Suppressor macrophage (primary cell): ENCODE data around the gene KRTAP29-1.
"Not testable (repeated sequence)": the region's sequence is repeated elsewhere in the genome, so short reads cannot be mapped to it uniquely, and the experiment has no call there.

ENCODE experiments used
- DNase-seq, 4 experiments: peaks; one replicate each; pipeline ENCODE4 v3.0.0-alpha.2; 2020 to 2022
- total RNA-seq, 17 experiments: gene quantifications; one replicate each; lab custom pipeline; 2026; ENCODE audit warnings: mixed read lengths in 6 of 17, inconsistent platforms in 3 of 17; lab: John Stamatoyannopoulos, UW

The KRTAP29-1 gene
- 0 to 0.77 (median 0) reads per million in 17 experiments for total RNA-seq

GRCh38 chr17:41301916-41302901 lies at the start of gene KRTAP29-1:
Gene KRTAP29-1, minus strand, starts transcription at chr17:41302851. Its CDS starts 0 bp downstream, at chr17:41302851.
- peak in 3 of 4 experiments; percentile 36 to 50 (median 47) for DNase-seq

- DNase-seq: no peak
Measured at GRCh38 chr17:41351177-41351576, 48.5 kb upstream of the KRTAP29-1 start.

GRCh38 chr17:41350381-41350878 lies 47.8 kb upstream of the KRTAP29-1 start, which contains the start of gene KRT33A:
Gene KRT33A, minus strand, starts transcription at chr17:41350828. Its CDS starts 61 bp downstream, at chr17:41350767.
- not testable (repeated sequence) for DNase-seq

- DNase-seq: no peak
Measured at GRCh38 chr17:41347869-41348760, 45.5 kb upstream of the KRTAP29-1 start.

- not testable (repeated sequence) for DNase-seq
Measured at GRCh38 chr17:41346421-41346820, 43.8 kb upstream of the KRTAP29-1 start.

GRCh38 chr17:41345992-41346391 lies 43.3 kb upstream of the KRTAP29-1 start:
- no peak for DNase-seq

- DNase-seq: no peak
Measured at GRCh38 chr17:41343029-41343428, 40.4 kb upstream of the KRTAP29-1 start.

GRCh38 chr17:41340934-41341861 lies 38.5 kb upstream of the KRTAP29-1 start:
- no peak for DNase-seq

GRCh38 chr17:41340494-41340893 lies 37.8 kb upstream of the KRTAP29-1 start:
- no peak for DNase-seq

GRCh38 chr17:41339571-41340172 lies 37.0 kb upstream of the KRTAP29-1 start:
- DNase-seq: no peak

GRCh38 chr17:41338961-41339485 lies 36.4 kb upstream of the KRTAP29-1 start:
- peak; percentile 15 to 74 (median 58) for DNase-seq

GRCh38 chr17:41335747-41336146 lies 33.1 kb upstream of the KRTAP29-1 start:
- no peak for DNase-seq

GRCh38 chr17:41334385-41335305 lies 32.0 kb upstream of the KRTAP29-1 start:
- DNase-seq: peak in 1 of 4 experiments; percentile 14

GRCh38 chr17:41333836-41334235 lies 31.2 kb upstream of the KRTAP29-1 start:
- DNase-seq: no peak

- DNase-seq: no peak
Measured at GRCh38 chr17:41333098-41333497, 30.4 kb upstream of the KRTAP29-1 start.

- DNase-seq: no peak
Measured at GRCh38 chr17:41332239-41332638, 29.6 kb upstream of the KRTAP29-1 start.

- DNase-seq: no peak
Measured at GRCh38 chr17:41331606-41332005, 29.0 kb upstream of the KRTAP29-1 start.

- peak; percentile 52 to 78 (median 70) for DNase-seq
Measured at GRCh38 chr17:41329279-41329948, 26.8 kb upstream of the KRTAP29-1 start.

GRCh38 chr17:41328207-41328606 lies 25.6 kb upstream of the KRTAP29-1 start:
- DNase-seq: no peak
